Measurements from ENCODE around the gene MARCHF10.

DNA sequence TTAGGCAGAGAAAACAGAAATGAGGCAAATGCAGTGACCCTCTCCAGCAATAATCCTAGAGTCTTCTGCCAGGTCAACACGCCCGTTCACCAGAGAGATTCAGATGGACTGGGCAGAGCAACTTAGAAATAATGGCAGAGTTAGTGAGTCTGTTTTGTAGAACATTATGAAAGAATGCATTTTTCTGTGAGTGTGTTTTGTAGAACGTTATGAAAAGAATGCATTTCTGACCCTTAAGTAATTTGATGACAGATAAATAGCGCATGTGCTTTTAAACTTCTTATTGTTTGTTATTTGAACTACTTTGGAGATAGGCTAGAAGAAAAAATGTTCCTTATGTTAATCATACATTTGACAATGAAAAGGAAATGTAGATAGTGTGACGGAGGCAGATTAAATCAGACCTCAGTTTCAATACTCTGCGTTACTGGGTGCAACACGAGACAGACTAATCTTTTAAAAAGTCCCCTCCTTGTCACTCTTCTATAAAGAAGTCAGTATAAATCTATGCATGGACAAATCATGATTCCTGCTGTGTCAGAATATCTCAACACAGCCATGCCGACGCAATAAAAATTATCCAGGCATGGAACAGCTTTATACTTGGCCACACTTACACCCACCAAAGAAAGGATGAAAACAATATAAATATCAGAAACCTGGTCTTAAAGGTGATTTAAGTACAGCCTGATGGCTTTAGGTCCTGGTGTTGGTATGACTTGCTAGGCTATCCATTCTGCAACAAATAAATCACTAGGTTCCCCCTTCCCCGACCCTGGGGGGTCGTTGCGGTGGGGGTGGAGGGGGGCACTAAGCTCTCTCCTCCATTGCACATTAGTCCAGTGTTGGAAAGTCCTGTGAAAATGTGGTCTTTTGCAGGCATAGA lies 47.8 kb downstream of the MARCHF10 start:
- TF ChIP-seq POLR2A (IDR thresholded peaks at IDR 0.05), result no peak
- no peak for TF ChIP-seq CTCF (IDR thresholded peaks at IDR 0.05)

All from testis (tissue), 2 donors.